Osteoblast (primary cell): ENCODE results near the gene CEP131. TPM values are rescaled to one million over a fixed set of nuclear protein-coding genes. Genes with fewer than 3 reads are reported as not detected.

Experiments used
- DNase-seq: peaks from one replicate; pipeline ENCODE4 v3.0.0; 2011; ENCODE audit warnings: low spot score, mixed read lengths; ENCODE audit not compliant: insufficient read length; ENCODE audit errors: missing footprints
- H2AFZ ChIP-seq: 2 replicates; pipeline ENCODE4 v1.6.0; 2011; ENCODE audit warnings: mild to moderate bottlenecking, low read length
- H3K27ac ChIP-seq: 2 replicates; pipeline ENCODE4 v1.5.1; 2011; ENCODE audit warnings: mild to moderate bottlenecking, low read depth, low read length, moderate library complexity
- H3K27me3 ChIP-seq: 2 replicates; pipeline ENCODE4 v1.6.0; 2012; ENCODE audit warnings: mild to moderate bottlenecking, control low read depth, inconsistent platforms, low read length, moderate library complexity; ENCODE audit not compliant: insufficient read depth
- H3K36me3 ChIP-seq: 2 replicates; pipeline ENCODE4 v1.5.1; 2011; ENCODE audit warnings: mild to moderate bottlenecking, low read length, control low read depth, moderate library complexity; ENCODE audit not compliant: insufficient read depth
- H3K4me1 ChIP-seq: 2 replicates; pipeline ENCODE4 v1.5.1; 2011; ENCODE audit warnings: mild to moderate bottlenecking, low read length, control low read depth, moderate library complexity; ENCODE audit not compliant: insufficient read depth
- H3K4me2 ChIP-seq: 2 replicates; pipeline ENCODE4 v1.6.0; 2011; ENCODE audit warnings: mild to moderate bottlenecking, low read length; ENCODE audit not compliant: insufficient read depth
- H3K4me3 ChIP-seq: fragments of 200-600 bp; sonication (generic); 3 replicates; pipeline ENCODE4 v1.5.1; 2012; ENCODE audit warnings: mild to moderate bottlenecking, low read length, inconsistent platforms; ENCODE audit not compliant: insufficient read depth
- H3K79me2 ChIP-seq: 2 replicates; pipeline ENCODE4 v1.6.0; 2012; ENCODE audit warnings: mild to moderate bottlenecking, low read length, control low read depth, inconsistent platforms; ENCODE audit not compliant: insufficient read depth
- H3K9me3 ChIP-seq: 2 replicates; pipeline ENCODE4 v1.5.1; 2011; ENCODE audit warnings: low read depth, low read length, control low read depth
- H4K20me1 ChIP-seq: 2 replicates; pipeline ENCODE4 v1.6.0; 2012; ENCODE audit warnings: mild to moderate bottlenecking, low read length, control low read depth; ENCODE audit not compliant: insufficient read depth
- CTCF ChIP-seq: IDR thresholded peaks from 2 replicates; pipeline ENCODE4 v1.5.1; 2011; ENCODE audit warnings: mild to moderate bottlenecking, low read depth, low read length, moderate library complexity; ENCODE audit errors: extremely low read depth
- total RNA-seq: library from RNA; depleted of rRNA; stranded (reverse); fragments of >200 nt; gene quantifications from 2 replicates; pipeline ENCODE4 v1.2.3, GENCODE V29; 2012

The CEP131 gene
- total RNA-seq, 1 donor, result 8.7 TPM

DNA sequence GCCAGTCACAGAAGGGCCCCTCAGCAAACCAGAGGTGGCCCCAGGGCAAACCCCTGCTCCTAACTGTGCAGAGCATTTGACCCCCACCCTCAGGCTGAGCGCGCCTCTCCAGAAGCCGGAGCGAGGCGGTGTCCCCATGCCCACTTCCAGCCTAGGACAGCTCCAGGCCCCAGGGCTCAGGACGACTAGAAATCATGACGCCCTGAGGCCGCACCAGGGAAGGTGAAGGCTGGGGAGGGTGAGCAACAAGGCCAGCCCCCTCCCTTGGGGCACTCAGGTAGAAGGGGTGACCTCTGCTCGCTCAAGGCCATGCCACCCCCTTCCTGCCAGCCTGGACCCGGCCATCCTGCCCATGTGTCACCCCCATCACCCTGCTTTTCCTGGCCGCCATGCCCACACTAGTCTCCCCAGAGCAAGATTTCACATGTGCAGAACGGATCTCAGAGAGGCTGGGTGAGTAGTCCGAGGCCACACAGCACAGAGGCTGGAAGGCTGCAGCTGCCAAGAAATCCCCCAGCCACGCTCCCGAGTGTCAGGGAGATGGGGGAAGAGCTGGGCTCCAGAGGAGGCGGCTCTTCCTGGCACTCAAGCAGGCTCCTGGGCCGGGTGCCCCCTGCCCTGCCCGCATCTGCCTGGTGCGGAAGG lies 59.6 kb downstream of the CEP131 start:
- no peak for DNase-seq
- Histone ChIP-seq H3K4me2 (no peak overlapping the region), H3K27me3 (peaks cover 29% of the 10 kb centered on the region), H4K20me1 (no peaks in the 10 kb centered on the region), H3K27ac (no peak overlapping the region), H3K4me3 (no peak overlapping the region), H3K4me1 (no peaks in the 10 kb centered on the region), H2AFZ (no peak overlapping the region), H3K9me3 (no peaks in the 10 kb centered on the region), H3K36me3 (no peaks in the 10 kb centered on the region), H3K79me2 (no peaks in the 10 kb centered on the region)
- no peak for TF ChIP-seq CTCF

GRCh38 chr17:81162491-81162890 lies 60.3 kb downstream of the CEP131 start:
- no peak overlapping the region for H2AFZ ChIP-seq

GRCh38 chr17:81161972-81162371 lies 60.8 kb downstream of the CEP131 start:
- TF ChIP-seq CTCF, result no peak
- no peak overlapping the region for H3K27ac ChIP-seq
- no peak overlapping the region for H3K4me3 ChIP-seq
- no peaks in the 10 kb centered on the region for H3K79me2 ChIP-seq
- peaks cover 24% of the 10 kb centered on the region for H3K27me3 ChIP-seq
- DNase-seq, result no peak
- no peaks in the 10 kb centered on the region for H3K9me3 ChIP-seq
- no peak overlapping the region for H3K4me2 ChIP-seq
- H3K36me3 ChIP-seq, result no peaks in the 10 kb centered on the region
- no peaks in the 10 kb centered on the region for H4K20me1 ChIP-seq
- H2AFZ ChIP-seq, result no peak overlapping the region
- no peaks in the 10 kb centered on the region for H3K4me1 ChIP-seq

More at GRCh38 chr17:81162491-81162890, 60.3 kb downstream of the CEP131 start:
- no peaks in the 10 kb centered on the region for H3K4me1 ChIP-seq
- no peak overlapping the region for H3K27ac ChIP-seq
- TF ChIP-seq CTCF, result no peak
- no peak overlapping the region for H3K4me3 ChIP-seq
- no peaks in the 10 kb centered on the region for H4K20me1 ChIP-seq
- no peak for DNase-seq
- no peaks in the 10 kb centered on the region for H3K36me3 ChIP-seq
- no peak overlapping the region for H3K4me2 ChIP-seq
- no peaks in the 10 kb centered on the region for H3K9me3 ChIP-seq
- H3K27me3 ChIP-seq, result peaks cover 28% of the 10 kb centered on the region
- no peaks in the 10 kb centered on the region for H3K79me2 ChIP-seq

- Histone ChIP-seq H3K27me3 (peaks cover 20% of the 10 kb centered on the region), H4K20me1 (no peaks in the 10 kb centered on the region), H3K4me3 (no peak overlapping the region), H3K9me3 (no peaks in the 10 kb centered on the region), H3K79me2 (no peaks in the 10 kb centered on the region), H3K4me2 (no peak overlapping the region), H3K27ac (no peak overlapping the region), H3K4me1 (no peaks in the 10 kb centered on the region), H3K36me3 (no peaks in the 10 kb centered on the region), H2AFZ (no peak overlapping the region)
- no peak for TF ChIP-seq CTCF
- no peak for DNase-seq
Observed at GRCh38 chr17:81161536-81161935, 61.2 kb downstream of the CEP131 start.
